ENCODE measurements around the gene PKNOX2.

The PKNOX2 gene

DNA sequence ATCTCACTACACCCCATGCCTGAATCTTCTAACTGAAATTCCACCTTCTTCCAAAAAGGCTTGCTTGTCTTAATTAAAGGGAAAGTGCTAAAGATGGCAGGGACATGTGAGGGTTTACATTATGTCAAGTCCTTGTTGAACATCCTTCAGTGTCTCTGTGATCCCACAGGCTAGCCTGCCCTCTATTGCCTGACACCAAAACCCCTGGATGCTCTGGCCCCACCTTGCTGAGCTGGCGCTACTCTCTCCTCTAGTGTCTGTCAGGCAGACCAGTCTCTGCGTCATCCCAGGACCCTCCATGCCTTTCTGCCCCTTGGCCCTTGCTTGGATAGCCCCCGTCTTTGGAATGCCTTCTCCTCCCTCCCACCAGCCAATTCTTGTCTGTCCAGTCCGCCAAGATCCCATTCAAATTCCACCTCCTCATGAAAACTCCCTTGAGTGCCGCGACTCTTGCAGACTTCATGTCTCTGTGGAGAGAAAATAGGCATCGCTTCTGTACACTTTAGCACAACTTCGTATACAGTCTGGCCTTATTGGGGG is 69.3 kb downstream of the PKNOX2 start:
- DNase-seq (ENCODE audit: low read depth in 2 of 2) = no peak

DNA sequence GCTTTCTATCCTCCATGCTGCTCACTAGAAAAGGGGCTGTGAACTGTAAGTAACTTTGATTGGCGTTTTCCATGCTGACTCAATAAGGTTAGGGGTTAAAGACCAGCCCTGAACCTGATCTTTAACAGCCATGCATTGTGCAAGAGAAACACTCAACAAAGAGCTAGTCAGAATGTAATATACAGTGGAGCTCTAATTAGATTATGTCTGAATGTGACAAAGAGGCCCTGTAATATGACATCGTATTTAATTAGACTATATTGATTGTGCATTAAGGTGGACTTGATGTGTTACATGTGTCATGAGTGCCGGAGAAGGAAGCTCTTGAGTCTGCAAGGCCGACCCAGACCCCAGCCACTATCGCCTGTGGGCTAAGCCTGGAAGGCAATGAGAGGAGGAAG is 70.5 kb downstream of the PKNOX2 start:
- DNase-seq (ENCODE audit: low read depth in 2 of 2) = no peak

DNA sequence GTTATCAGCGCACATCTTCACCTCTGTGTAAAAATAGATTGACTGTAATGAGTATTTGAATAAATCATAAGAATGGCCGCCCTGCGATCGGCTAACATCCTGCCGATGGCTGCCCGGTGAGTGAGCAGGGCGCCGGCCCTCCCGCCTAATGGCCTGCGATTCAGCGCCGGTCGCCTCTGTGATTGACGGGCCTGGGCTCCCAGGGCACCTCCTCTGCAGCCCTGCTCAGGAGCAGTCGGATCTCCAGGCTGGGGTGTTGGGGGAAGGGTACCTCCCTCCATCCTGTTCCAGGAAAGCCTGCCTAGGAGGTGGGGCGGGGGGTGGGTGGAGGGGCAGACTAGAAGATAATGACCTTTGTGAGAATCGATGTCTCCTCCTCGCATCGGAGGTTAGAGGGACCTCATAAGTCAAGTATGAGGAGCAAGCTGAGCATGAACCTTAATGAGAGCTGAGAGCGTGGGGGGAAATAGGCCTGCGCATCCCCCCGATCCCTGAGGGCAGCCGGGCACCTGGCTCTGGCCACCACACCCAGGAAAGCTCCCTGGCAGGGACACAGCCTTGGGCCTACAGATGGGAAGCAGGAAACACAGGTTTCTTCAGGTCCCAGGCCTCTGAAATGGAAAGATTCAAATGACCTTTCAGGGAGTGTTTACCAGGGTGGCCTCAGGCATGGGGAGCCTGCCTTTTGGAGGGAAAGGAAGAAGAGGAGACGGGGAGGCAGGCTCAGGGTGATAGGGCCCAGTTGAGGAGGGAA is 71.7 kb downstream of the PKNOX2 start:
- DNase-seq (ENCODE audit: low read depth in 2 of 2) = no peak

DNA sequence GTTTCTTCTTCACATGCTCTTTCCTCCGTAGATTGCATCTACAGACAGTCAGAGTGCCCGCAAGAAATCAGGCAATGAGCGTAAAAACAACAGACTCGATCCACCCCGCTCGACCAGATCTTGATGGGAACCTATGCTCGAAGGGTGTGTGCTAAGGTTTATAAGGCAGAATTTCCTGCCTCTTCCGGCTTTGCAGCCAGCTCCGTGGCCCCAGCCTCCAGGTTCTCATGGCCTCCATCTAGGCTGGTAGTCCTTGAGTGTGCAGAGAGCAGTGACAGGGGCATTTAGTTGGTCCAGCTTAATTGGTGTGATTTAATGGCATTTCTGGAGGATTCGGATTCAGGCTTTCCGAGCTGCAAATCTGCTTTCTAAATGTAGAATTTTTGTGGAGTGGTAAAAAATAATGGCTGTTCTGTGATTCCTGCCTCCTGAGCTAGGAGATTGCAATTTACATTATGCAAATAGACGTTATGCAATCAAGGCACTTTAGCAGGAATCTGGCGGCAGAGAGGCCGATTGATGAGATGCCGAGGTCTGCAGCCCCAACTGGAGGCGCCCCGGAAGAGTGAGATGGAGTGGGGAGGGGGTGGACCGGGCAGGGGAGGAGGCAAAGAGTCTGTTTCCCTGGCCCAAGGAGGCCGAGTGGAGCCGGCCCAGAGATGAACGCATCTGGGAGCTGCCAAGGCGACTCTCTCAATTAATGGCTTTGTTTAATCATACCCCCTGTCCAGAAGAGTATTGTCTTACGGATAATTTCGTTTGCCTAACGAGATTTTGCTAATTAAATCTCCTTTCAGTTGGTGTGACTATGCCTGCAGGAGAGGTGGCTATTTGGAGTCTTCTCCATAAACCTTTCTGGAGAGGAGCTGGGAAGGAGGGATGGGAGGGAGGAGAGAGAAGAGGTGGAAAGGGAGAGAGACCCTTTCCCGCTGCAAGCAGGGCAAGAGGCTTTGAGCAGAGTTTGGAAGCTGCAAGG is 75.3 kb downstream of the PKNOX2 start:
- DNase-seq (ENCODE audit: low read depth in 2 of 2) = no peak

DNA sequence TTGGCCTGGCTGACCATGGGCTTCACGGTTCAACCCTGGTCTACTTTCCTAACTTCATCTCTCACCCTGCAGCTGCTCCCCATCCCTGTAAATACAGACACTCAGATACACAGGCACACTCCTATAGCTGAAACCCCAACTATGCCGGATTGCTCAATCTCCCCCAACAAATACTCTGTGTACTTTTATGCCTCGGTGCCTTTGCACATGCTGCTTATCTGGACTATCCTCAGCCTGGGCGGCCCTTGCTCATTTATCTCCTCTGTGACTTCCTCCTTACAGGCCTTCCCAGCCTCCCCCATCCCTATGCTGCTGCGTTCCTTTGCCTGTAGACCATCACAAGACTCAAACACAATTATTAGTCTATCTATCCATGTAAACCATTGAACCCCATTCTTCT is 76.6 kb downstream of the PKNOX2 start:
- no peak for DNase-seq (ENCODE audit: low read depth in 2 of 2)

DNA sequence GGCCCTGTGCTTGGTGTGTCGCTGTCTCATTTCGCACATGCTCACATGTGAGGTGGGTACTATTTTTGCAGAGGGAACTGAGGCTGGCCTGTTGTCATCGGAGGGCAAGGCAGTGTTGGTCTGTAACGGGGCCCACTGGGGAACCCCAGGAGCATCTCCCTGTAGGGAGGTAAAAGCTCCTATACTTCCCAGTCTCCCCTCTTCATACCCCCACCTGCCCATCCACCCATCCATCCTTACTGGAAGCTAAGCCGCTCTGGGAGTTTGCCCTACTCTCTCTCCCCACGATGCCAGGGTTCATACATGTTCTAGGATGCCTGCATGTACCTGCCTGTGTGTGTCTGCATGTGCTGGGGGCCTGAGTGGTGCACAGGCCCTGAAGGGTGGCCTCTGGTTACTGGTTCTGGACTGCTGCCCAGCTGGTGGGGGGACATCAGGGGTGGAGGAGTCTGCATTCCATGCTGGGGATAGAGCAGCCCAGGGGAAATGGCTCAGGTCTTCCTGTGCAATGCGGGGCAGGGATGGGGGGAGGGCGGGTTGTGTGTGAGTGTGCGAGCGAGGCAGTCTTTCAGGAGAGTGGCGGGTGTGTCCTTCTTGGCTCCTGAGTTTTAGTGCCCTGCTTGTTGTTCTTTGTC is 77.7 kb downstream of the PKNOX2 start:
- no peak for DNase-seq (ENCODE audit: low read depth in 2 of 2)

DNA sequence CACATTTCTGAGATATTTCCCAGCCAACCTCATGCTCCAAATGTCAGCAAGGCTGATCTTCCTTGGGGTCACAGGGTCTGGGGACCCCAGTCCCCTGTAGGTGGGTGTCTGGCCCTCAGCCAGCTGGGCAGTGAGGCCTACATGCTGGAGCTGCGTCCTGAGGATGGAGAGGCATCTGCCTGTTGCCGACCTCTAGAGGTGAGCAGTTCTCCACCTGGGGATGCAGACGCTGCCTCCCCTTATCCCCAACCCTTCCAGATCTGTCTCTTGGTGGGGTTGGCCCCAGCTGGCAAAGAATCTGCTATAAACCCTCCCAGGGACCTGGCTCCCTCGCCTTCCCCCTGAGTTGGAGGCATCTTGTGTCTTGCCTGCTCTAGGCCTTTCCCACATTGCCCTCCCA is 79.6 kb downstream of the PKNOX2 start:
- DNase-seq (ENCODE audit: low read depth in 2 of 2) = no peak

DNA sequence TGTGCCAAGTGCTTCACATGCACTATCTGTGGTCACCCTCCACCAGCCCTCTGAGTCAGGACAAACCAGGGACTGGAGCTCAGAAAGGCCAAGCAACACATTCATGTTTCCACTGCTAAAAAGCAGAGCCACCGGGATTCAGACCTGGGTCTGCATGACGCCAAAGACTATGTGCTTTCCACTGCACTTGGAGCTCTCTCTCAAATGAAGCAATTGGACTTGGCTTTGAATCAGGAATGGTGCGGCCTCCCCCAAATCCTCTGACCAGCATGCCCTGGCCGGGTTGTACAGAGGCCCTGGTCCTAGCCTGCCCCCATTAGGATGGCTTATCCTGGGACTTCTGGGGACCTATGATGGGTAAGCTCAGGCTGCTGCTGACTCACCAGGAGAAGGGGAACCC is 80.7 kb downstream of the PKNOX2 start:
- DNase-seq (ENCODE audit: low read depth in 2 of 2) = no peak

DNA sequence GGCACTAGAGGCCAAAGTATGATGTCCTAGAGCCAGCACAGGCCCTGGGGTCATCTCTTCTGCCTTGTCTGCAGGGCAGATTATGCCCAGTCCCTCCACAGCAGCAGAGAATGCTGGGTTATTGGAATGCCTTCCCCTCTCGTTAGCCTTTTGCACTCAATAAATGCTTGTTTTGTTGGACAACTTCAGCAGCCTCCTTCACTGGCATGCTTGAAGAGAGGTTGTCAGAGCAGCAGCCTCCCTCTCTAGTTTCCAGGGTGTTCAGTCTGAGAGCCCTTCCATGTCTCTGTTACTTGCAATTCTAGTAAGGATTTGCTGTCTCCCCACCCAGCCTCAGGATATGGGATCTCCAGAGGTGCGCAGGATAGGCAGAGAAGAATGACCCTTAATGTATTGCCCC is 82.9 kb downstream of the PKNOX2 start:
- no peak for DNase-seq (ENCODE audit: low read depth in 2 of 2)

DNA sequence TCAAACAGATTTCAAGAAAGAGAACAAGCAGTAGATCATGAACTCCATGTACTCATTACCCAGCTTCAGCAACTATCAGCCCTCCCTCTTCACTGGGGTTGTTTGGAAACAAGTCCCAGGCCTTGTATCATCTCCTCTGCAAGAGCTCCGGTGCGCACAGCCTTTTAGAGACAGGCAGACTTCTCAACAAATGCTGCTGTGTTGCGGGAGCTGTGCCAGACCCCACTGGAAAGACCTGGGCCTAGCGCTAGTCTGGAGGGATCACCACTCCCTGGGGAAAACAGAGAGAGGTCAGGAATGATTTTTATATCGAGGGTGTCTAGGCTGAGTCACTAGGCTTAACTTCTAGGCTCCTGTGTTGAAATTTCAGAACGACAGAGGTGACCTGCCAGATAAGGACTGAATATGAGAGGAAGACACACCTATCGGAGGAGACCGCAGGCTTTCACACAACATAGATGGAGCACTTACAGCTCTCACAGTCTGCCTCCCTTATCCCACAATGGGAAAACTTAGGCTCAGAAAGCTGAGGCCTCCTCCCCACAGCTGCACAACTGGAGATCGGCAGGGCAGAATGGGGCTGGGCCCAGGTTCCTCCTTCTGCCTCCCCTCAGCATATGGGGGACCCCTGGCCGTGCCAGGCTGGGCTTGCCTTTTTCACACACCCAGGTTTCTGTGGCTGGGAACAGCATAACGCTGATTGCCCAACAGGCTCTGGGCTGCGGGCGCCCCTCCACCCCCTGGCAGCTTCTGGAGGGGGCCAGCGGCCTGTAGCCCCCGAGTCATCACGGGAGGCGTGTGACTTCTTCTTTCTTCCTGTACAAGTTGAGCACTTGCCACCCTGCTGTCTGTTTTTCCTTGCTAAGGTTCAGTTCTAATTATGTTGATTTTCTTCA is 86.0 kb downstream of the PKNOX2 start:
- no peak for DNase-seq (ENCODE audit: low read depth in 2 of 2)

DNA sequence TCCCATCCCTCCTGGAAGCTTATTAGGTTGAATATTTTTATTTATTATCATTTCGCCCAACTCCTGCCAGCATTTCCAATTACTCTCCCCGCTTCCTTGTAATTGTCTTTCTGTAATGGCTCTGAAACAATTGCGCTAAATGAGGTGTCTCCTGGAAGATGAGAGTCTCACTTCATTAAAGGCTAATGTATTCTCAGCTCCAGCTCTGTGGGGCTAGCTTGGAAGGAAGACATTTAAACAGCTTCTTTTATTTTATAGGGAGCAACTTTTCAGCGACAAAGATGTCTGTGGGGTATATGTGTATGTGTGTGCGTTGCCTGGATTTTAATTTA is 86.6 kb downstream of the PKNOX2 start:
- DNase-seq (ENCODE audit: low read depth in 2 of 2) = no peak

DNA sequence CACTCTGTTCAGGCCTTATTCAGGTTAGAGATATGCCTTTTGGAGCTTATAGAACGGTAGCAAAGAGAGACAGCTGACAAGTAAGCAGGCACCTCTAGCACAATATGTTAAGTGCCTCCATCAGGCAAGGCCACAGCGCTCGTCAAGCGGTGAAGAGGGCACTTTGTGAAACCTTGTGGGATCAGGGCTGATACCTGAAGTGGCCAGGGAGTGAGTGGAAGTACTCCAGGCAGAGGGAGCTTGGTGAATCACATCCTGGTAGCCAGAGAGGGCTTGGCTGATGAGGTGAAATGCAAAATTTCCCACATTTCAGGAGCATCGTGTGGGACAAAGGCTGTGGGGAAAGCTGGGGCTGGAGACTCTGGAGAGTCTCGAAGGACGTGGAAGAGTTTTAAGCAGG is 87.4 kb downstream of the PKNOX2 start:
- DNase-seq (ENCODE audit: low read depth in 2 of 2) = no peak

DNA sequence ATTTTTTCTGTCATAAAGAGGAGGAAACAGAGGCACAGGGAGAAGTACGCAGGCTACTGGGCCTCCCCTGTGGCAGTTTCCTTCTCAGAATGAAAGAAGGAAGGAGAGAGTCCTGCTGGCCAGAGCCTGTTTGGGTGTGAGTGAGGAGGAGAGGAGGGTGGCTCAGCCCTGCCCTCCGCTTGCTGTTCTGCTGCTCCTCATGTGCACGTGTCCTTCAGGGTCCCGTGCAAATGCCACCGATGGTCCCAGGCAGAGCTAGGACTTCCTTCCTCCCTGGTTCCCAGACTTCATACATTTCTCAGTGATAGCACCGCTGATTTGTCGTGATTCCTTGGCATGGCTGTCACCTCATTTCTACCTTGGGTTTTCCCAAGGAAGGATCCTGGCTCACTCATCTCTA is 88.7 kb downstream of the PKNOX2 start:
- DNase-seq (ENCODE audit: low read depth in 2 of 2) = no peak

DNA sequence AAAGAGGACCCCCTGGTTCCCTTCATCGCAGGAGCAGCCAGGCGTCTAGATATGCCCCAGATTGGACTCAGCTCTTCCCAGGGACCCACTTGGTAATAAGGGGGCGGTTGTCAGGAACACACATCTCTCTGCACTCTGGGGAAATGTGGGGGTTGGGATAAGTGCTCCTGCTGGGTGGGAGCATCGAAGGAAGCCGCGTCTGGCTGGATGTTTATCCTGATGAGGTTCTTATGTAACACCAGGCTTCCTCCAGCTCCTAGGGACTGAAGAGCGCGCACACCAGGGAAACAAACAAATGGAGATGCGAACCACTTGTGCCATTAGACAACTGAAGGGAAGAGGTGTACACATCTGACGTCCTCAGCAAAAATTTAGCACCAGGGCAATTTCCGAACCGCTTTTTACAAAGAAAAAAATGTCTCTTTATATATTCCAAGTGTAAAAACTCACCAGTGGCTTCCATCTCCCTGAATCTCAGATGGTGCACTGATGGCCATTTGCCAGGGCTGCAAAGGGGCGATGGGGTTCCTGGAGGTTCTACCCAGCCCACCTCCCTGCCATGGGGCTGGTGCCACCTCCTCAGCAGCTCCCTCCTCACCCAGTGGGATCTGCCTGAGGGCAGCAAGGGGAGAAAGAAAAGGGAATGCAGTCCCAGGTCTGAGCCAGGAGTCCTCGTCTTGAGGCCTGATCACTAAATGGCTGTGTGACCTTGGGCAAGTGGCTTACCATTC is 89.4 kb downstream of the PKNOX2 start:
- DNase-seq (ENCODE audit: low read depth in 2 of 2) = no peak

DNA sequence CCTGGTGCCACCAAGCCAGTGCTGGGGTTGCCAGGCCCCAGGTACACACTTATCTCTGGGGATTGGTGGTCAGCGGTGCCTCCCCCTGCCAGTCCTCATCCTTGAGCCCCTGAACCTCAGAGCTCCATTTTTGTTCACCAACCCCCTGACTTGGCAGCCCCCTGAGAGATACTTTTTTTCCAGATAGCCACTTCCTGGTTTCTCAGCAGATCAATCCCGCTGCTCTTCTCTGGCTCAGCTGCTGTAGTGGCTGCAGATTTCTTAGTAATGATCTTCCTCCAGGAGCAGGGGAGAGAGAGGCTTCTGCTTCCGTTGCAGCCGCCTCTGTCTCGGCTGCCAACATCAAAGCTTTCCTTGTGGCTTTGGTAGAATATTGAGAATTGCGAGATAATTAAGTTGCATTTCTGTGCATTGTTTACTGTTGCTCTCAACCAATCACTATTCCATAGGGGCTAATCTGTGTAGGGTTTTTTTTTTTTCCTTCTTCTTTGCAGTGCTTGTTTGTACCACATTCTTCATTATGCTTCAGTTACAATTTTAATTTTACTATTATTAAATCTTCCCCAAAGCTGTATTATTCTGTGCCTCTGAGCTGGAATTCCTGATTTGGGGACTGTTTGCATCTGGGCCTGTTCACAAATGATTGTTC is 92.1 kb downstream of the PKNOX2 start:
- DNase-seq (ENCODE audit: low read depth in 2 of 2) = no peak

DNA sequence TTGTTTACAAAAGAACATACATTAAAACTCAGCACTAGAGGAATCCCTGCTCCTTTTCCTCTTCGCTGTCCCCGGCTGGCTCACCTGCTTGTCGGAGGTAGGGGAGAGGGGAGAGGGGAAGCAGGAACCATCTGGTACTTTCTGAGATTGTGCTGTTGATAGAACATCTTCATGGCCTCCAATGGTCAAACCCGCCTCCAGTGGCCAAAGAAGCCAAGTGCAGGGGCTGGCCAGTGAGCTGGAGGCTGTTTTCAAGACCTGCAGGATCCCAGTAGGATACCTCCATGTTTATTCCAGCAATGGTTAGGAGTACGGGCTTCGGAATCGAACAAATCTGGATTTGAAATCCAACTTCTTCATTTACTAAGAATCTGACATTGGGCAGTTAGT is 92.6 kb downstream of the PKNOX2 start:
- no peak for DNase-seq (ENCODE audit: low read depth in 2 of 2)

DNA sequence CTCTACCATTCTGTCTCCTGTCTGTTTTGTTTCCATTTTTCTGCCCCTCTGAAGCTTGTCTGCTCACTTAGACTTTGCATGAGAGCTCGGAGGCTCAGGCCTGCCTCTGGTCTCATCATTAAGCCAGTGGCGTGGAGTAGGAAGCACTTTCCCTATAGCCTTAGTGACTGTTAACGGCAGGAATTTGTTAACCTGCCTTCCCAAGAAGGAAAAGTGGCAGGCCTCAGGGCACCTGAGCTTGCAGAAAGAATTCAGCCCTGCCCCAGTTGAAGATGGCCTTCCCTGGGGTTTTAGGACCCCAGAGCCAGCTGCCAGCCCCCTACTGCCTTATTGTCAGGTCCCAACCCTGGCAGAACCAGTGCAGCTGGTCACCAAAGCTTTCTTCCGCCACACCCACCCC is 93.2 kb downstream of the PKNOX2 start:
- no peak for DNase-seq (ENCODE audit: low read depth in 2 of 2)

DNA sequence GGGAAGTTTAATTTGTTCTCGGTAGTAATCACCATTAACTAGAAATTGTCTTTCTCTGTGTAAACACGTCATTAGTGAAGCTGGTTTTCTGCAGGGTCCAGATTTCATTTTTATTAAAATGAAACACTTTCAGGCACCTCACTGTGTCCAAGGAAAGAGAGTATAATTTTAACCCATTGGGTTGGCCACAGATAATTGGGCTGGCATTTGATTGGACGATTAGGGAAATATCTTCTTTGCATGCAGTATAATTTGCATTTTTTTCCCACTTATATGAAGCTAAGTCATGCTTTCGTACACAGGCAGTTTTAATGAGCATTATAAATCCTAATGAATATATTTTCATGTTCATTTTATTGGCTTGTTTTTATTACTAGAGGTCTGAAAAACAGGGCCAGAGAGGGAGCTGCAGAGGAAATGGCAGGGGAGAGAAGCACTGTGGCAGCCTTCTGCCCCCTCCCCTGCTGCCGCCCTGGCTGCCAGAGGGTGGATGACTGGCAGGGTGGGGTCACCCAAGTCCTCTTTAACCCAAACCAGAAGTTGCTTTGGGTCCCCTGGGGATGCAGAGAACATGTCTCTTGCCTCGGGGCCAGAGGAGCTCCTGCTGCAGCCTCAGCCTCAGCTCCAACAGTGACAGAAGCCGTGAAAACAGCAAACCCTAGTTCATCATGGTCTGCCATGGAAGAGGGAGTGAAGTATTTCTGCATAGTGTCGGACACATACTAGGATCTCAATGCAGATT is 93.9 kb downstream of the PKNOX2 start:
- no peak for DNase-seq (ENCODE audit: low read depth in 2 of 2)

DNA sequence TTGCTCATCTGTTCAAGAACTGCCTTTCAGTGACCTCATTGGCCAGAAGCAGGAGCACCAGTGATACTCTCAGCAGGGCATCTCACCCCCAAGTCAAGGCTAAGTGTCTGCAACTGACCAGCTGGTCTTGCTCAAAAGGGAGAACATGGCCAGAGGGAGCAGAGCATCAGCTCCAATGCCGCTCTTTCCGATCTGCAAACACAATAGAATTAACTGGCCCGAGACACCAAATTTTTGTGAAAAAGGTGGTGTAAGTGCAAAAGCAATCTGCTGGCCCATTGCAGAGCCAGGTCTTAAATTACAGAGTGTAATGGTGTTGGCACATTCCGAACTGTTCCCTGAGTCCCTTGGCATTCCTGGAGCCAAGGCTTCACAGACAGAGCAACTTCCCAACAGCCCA is 97.0 kb downstream of the PKNOX2 start:
- DNase-seq (ENCODE audit: low read depth in 2 of 2) = no peak

All from stimulated activated CD8-positive, alpha-beta memory T cell treated with anti-CD3 and anti-CD28 coated beads, Interleukin-2, amount 100 ng/mL, for 48 hours (primary cell).